AG04450 (cell line): ENCODE data around the gene NOC4L. TPM values are rescaled to one million over a fixed set of nuclear protein-coding genes. Genes with fewer than 3 reads are reported as not detected.

Experiments used
- CTCF ChIA-PET: fragments of 300-600, 350-600 bp; formaldehyde crosslinking; extraction: SDS; loops from one replicate; lab custom pipeline; 2022; ENCODE audit warnings: antibody characterized with exemption, inconsistent platforms; lab: Charles Lee
- POLR2A ChIA-PET: fragments of 350-600 bp; formaldehyde crosslinking; extraction: SDS; loops from one replicate; lab custom pipeline; 2021; ENCODE audit warnings: antibody characterized with exemption, inconsistent platforms; lab: Yijun Ruan, JAX
- DNase-seq: peaks from one replicate; pipeline ENCODE4 v3.0.0-alpha.2; 2011; ENCODE audit warnings: low read depth, low spot score
- H3K27ac ChIP-seq: one replicate; pipeline ENCODE4 v1.5.1; 2012; ENCODE audit warnings: low read depth, low read length, control low read depth
- H3K27me3 ChIP-seq: one replicate; pipeline ENCODE4 v1.6.0; 2012; ENCODE audit warnings: low read length; ENCODE audit not compliant: control insufficient read depth, insufficient read depth
- H3K4me3 ChIP-seq: 2 replicates; pipeline ENCODE4 v1.5.1; 2011; ENCODE audit warnings: mild to moderate bottlenecking, low read depth, low read length, control low read depth
- H3K9me3 ChIP-seq: 2 replicates; pipeline ENCODE4 v1.5.1; 2012; ENCODE audit warnings: low read length; ENCODE audit not compliant: control insufficient read depth, insufficient read depth
- CTCF ChIP-seq: IDR thresholded peaks from 2 replicates; pipeline ENCODE4 v1.5.1; 2011; ENCODE audit warnings: low read depth, low read length, control low read depth, inconsistent platforms
- polyA plus RNA-seq: library from polyadenylated mRNA; depleted of rRNA; stranded (reverse); fragments of >200 nt; gene quantifications from 2 replicates; pipeline ENCODE4 v1.2.3, GENCODE V29; 2011

The NOC4L gene
- polyA plus RNA-seq, 1 experiment, result 2.9 TPM

GRCh38 chr12:132130690-132131089 is 13.6 kb upstream of the NOC4L start:
- CTCF ChIA-PET, result no interaction called here

GRCh38 chr12:132131229-132131628 is 13.0 kb upstream of the NOC4L start:
- CTCF ChIA-PET, result no interaction called here

More at GRCh38 chr12:132130690-132131089, 13.6 kb upstream of the NOC4L start:
- DNase-seq, result no peak
- no peak for TF ChIP-seq CTCF
- Histone ChIP-seq H3K27ac (no peak overlapping the region), H3K9me3 (peaks cover 15% of the 10 kb centered on the region; the same call in 1 of the 2 replicates), H3K27me3 (no peaks in the 10 kb centered on the region), H3K4me3 (no peak overlapping the region)
- POLR2A ChIA-PET, result no interaction called here

GRCh38 chr12:132131952-132132351 is 12.3 kb upstream of the NOC4L start:
- no peak overlapping the region for H3K4me3 ChIP-seq
- H3K9me3 ChIP-seq, result peaks cover 14% of the 10 kb centered on the region; the same call in 1 of the 2 replicates
- ChIA-PET POLR2A (no interaction called here), CTCF (no interaction called here)
- no peak for TF ChIP-seq CTCF
- H3K27ac ChIP-seq, result no peak overlapping the region
- DNase-seq, result no peak
- no peaks in the 10 kb centered on the region for H3K27me3 ChIP-seq

More at GRCh38 chr12:132131229-132131628, 13.0 kb upstream of the NOC4L start:
- POLR2A ChIA-PET, result no interaction called here
- Histone ChIP-seq H3K27ac (no peak overlapping the region), H3K9me3 (peaks cover 15% of the 10 kb centered on the region; the same call in 1 of the 2 replicates), H3K4me3 (no peak overlapping the region), H3K27me3 (no peaks in the 10 kb centered on the region)
- no peak for DNase-seq
- TF ChIP-seq CTCF, result no peak

- no peak overlapping the region for H3K27ac ChIP-seq
- H3K4me3 ChIP-seq, result no peak overlapping the region
- no peak for DNase-seq
- CTCF ChIA-PET, result interaction anchor here (0.7 kb wide), 1 partner anchor 10 kb away, joined by 4 read pairs; no protein-coding TSS in a partner anchor
- no peaks in the 10 kb centered on the region for H3K27me3 ChIP-seq
- H3K9me3 ChIP-seq, result peaks cover 11% of the 10 kb centered on the region; the same call in 1 of the 2 replicates
- TF ChIP-seq CTCF, result no peak
- POLR2A ChIA-PET, result no interaction called here
Observed at GRCh38 chr12:132132609-132133430, 11.4 kb upstream of the NOC4L start.
